NCI-H510A (cell line): ENCODE data around the gene FSCN2.
A peak's percentile ranks its signal among the peaks of the same experiment; 100 is the strongest.

Experiments
- DNase-seq: peaks from one replicate; lab custom pipeline; 2025; lab: John Stamatoyannopoulos, UW

FSCN2 gene

DNA sequence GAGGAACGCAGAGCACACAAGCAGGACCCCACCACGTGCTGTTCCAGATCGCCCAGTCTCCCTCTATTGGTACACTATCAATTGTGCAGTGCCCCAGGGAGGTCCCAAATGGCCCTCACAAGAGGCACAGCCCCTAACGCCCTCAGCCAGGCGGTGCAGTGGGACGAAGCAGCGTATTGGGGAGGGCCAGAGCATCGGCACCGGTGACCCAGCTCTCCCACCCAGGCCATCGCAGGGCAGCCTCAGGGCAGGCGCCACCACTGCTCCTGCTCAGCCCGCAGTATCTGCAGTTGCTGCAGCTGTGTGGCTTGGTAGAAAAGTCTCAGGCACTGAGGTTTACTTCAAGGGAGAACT, 29.9 kb downstream of the FSCN2 start:
- no peak for DNase-seq

DNA sequence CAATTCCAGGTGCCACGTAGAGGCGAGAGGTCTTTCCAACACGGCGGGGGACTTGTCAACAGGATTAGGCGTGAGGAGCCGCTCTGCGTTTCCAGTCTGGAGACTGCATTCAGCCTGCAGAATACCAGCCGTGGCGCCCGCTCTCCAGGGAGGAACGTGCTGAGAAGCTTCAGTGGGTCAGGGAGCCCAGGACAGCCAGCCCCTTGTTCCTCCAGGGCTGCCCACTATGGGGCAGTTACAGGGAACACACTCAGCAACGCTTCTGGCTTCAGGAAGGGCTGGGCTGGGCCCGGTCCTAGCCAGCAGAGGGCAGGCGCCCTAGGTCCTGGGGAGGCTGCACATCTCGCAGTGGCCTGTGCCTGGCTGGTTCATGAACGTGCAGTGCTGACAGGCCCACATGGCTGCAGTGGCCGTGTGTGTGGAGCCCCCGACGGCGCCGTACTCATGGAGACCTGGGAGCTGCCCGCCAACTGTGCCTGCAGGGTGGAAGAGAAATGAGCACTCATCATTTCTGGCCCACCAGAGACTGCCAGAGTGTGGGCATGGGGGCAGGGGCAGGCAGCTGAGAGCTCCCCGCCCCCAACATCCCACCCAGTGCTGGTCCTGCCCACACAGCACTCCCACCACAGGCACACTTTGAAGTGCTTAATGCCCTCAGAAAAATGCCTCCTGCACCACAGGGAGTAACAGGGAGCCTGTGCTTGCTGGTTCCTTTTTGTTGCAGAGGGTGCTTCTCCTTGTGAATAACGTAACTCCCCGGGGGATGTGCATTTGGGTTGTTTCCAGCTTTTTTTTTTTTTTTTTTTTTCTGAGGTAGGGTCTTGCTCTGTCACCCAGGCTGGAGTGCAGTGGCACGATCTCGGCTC, 31.0 kb downstream of the FSCN2 start:
- no peak for DNase-seq

DNA sequence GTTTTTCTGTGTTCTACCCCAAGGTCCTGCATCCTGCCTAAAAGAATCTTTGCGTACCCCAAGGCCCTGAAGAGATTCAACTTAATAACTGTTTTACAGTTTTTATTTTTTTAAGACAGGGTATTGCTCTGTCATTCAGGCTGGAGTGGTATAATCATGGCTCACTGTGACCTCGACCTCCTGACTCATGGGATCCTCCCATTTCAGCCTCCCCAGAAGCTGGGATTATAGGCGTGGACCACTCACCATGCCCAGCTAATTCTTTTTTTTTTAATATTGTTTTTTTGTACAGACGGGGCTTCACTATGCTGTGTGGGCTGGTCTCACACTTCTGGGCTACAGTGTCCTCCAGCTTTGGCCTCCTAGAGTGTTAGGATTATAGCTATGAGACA, 33.3 kb downstream of the FSCN2 start:
- DNase-seq, result no peak

DNA sequence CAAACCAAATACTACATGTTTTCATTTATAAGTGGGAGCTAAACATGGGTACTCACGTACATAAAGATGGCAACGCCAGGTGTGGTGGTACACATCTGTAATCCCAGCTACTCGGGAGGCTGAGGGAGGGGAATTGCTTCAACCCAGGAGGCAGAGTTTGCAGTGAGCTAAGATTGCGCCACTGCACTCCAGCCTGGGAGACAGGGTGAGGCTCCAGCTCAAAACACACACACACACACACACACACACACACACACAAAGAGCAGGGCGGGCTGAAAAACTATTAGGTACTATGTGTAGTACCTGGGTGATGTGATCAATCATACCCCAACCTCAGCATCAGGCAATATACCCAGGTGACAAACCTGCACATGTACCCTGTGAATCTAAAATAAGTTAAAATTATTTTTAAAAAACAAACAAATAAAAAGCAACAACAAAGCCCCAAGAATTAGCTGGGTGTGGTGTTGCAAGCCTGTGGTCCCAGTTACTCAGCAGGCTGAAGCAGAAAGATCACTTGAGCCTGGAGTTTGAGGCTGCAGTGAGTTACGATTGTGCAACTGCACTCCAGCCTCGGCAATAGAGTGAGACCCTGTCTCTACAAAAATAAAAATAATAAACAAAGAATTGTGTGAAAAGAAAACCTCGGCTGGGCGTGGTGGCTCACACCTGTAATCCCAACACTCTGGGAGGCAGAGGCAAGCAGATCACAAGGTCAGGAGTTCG, 35.8 kb downstream of the FSCN2 start:
- no peak for DNase-seq

DNA sequence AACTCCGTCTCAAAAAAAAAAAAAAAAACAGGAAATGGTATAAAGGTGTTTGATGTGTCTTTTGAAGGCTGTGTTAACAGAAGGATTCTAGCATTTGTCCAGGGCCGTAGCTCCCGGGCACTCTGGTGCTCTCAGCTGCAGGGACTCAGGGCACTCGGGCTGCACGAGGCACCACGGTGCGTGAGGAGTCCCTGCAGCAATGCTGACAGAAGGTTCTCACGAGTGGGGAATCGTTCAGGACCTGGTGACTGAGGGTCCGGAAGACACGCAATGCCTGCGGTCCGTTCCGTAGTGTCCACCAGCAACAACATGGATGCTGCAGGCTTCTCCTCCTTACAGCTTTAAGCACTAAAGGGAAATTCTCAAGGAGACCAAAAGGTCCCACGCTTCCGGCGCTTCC, 36.6 kb downstream of the FSCN2 start:
- DNase-seq, result no peak

DNA sequence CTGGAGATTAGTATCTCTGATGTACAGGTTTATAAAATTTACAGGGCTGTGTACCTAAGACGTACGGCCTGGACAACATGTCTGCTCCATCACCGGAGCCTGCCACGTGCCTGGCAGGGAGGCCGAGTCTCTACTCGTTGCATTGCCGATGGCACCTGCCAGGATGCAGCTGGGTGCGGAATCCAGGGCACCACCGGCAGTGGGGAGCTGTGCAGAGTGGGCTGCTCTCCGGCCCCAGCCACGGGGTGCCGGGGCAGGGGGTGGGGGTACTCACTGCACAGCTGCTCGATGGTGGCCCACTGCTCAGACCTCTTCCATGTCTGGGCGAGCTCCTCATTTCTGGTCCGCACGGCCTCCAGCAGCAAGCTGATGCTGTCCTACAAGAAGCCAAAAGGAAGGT, 37.1 kb downstream of the FSCN2 start:
- no peak for DNase-seq

DNA sequence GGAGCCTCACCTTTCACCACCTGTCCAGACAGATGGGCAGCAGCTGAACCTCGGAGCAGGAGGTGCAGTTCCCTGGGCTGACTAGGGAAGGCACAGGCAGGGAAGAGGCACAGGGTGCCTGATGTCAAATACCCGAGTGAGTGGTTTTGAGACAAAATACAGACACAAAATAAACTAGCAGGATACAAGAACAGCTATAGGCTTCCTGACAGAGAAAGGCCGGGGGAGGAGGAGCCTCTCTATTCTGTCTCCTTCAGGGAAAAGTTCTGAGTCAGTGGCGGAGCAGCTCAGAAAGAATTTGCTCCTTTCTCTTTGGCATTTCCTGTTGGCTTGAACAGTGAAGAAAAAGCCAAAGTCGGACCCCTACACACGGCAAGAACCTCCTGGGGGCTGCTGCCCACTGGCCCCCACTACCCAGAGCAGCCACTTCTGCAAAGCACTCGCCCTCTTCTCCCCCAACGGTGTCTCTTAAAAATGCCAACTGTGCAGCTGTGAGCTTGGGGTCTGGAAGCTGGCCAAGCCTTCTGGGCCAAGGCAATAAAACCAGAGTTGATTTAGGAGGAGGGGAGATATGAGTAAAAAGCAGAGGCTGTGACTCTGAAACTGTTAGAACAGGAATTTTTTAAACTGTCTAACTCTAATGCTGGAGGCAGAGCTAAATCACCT, 38.4 kb downstream of the FSCN2 start:
- peak; percentile 35 for DNase-seq

DNA sequence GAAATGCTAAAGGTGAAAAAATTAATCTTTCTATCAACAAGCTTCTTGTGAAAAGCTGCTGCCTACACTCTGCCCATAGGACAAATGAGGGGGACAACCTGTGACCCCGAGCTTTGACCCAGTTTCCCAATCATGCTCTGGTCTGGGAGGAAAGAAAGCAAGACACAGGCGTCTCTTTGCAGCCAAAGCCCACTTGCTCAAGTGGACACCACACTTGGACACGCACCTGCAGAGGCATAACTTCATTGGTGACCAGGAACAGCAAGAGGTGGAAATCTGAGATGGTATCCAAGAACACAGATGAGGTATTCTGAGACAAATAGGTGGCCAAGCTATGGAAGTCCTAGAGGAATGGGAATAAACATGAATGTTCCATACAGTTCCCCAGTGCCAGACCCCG, 39.0 kb downstream of the FSCN2 start:
- DNase-seq, result no peak

DNA sequence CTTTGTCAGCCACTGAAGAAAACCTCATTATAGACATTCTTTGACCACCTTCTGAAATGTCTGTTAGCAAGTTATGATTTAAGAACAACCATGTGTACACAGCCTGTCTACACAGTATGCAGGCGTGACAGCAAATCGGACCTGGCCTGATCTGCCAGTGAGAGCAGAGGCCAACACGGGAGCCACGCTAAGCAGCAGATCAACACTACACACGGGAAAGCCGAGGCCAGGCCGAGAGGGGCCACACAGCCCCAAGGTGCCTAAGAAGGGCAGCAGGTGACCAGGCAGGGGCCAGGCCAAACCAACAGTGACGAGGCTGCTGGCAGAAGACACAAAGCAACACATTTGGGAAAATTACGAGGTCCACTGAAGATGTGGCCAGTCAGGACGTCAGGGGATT, 40.2 kb downstream of the FSCN2 start:
- DNase-seq, result no peak

DNA sequence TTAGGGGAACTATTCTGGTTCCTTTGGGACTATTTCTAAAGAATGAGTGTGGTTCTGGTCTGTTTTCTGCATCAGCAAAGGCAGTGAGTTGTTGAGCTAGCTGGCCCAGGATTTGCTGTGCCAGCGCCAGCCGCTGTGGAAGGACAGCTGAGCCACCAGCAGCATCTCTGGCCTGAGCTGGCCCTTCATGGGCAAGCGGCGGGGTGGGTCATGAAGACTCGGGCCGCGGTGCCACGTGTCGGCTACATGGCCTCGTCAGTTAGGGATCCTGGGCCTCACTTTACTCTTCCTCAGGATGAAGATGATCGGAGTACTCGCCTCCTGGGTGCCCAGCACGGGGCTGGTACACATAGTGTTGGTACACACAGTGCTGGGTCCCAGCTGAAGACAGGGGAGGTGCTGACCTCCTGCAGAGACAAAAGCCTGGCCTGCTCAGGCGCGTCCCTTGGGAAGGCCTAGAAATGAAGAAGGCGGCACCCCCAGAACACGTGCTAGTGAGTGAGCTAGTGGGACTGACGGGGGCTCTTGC, 41.9 kb downstream of the FSCN2 start:
- DNase-seq, result no peak

DNA sequence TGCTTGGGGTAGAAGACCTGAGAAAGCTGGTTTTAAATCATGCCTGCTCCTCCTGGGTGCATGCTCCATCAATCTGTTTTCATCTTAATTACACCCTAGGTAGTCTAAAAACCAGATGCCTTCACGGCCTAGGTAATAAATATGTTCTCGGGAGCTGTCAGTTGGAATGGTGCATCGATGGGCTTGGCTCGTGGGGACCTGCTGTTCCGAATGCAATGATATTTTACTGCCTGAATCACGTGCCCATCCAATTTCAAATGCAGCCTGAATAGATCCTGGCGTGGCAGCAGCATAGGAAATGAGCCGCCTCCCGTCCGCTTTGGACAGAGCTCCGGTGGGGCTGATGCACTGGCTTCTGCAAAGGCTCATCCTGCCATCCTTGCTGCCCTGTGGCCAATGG, 42.8 kb downstream of the FSCN2 start:
- no peak for DNase-seq

DNA sequence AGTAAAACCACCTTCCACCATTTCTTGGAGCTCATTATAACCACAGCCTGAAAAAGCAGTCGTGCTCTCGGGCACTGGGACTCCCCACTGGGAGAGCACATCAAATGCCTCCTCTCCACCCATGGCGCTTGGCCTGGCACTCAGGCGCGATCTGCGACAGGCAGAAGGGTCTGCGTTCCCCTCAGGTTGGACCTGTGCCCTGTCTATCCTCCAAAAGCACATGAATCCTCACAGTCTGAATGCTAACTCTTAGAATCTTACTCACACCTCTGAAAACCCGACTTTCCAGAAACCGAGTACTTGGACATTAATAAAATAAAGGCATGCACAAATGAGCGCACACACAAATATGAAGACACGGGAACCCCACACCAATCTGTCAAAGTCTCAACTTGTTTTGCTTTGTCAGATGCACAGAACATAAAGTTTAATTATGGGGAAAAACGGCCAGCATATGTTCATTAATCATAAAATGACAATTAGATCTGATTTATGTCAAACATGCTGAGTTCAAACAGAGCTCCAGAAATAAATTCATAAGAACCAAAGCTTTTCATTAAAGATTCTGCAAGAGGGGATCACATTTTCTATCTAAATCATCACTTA, 44.5 kb downstream of the FSCN2 start:
- DNase-seq, result no peak

DNA sequence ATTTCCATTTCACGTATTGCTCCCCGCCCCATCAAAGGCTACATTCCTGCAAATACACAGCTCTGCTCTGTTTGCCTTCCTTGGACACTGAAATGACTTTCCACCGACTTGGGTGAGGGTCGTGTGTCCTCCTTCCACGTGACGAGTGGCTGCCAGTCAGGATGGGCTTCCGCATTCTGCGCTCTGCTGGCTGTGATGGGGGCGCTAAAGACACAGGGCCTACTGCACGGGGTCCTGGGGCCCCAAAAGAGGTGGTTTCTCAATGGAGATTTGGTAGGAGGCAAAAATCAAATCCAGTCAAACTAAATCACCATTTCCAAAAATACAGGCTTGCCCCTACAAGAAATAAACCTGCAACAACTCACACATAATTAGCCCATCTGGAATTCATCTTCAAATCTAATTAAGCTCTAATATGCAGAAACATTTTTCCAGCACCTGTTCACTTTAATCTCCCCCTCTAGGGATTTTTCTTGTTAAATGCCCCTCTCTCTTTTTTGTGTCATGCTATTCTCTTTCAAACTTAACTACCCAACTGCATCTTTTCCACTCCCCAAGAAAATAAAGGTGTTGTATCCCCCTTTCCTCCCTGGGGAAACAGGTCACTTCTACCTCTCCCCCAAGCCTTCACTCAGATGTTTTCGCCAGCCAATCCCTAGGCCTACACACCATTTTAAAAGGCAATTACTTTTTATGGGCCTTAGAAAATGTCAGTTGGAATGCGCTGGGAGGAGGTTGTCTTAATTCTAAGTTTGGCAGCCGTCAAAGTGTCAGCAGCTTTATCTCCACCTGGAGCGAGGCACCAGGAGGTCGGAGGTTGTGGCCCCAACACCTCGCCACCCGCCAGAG, 45.8 kb downstream of the FSCN2 start:
- no peak for DNase-seq

DNA sequence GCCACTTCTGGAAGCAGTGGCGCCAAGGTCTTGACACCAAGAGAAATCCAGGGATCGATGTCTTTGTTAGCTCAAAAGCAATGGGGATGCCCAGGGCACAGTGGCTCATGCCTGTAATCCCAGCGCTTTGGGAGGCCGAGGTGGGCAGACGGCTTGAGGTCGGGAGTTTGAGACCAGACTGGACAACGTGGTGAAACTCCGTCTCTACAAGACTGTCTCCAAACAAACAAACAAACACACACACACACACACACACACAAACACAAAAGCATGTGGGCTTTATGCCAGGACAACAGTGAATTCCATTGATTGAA, 46.4 kb downstream of the FSCN2 start:
- no peak for DNase-seq

DNA sequence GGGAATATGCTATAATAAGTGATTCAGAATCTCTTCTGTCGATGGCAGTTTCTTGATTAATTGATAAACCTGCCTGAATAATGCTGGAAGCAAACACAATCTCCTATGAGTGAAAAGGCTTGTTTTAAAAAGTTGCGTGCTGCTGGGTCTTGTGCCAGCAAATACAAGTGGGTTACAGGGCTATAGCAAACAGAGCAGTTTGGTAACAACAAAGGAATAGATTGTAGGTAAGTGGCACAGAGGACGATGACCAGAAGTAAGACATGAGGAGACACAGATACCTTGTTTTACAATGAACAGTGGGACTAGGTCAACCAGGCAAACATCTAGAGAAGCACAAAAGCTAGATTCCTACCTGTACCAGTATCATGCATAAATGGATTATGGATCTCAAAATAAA, 47.7 kb downstream of the FSCN2 start:
- no peak for DNase-seq

DNA sequence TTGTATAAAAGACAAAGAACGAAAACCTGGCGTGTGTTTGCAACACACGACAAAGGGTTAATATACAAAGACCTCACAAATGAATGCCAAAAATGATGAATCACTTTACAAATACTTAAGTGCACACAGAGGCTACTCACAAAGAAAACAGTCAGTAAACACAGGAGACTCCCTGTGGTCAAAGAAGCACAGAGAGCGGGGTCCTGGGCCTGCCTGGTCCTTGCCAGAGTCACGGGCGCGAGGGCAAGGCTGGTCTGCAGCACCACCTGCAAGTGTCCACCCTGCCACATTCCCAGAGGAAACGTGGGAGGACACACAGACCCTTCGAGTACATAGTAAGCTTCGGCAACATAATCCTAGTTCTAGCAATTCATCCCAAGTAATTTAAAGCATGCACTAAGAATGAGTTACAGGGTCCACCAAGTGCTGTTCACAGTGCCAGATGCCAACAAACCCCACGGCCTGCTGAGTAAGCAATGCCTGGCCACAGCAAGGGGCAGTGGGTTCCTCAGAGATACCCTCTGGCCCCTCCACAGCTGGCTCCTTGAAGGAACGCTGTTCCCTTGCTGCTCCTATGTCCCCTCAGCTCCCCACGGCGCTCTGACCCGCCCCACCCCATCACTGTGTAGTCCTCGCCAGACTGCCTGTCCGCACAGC, 48.6 kb downstream of the FSCN2 start:
- DNase-seq, result no peak

DNA sequence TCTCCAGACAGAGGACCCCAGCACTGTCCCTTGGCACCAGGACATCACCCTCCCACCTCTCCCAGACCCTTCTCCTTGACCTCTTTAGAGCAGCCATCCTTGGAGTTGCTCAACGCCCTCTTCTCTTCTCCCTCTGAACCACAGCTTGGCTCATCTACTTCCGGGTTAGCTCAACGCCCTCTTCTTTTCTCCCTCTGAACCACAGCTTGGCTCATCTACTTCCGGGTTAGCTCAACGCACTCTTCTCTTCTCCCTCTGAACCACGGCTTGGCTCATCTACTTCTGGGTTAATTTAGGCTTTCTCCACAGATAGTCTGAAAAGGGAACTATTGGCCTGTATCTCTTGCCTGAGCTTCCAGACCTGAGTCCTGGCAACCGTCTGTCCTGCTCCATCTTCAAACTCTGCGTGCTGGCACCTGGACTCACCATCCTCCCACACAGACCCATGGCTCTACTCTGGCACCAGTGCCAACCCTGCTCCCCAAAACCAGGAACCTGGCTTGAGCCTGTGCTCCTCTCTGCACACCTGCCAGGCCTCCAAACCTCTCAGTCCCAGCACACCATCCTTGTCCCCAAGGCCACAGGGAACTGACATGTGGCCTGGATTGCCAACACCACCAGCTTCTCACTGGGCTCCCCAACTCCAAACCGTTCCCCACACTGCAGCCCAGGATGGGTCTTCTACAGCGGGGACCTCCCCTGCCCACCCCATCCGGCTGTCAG, 49.3 kb downstream of the FSCN2 start:
- no peak for DNase-seq

DNA sequence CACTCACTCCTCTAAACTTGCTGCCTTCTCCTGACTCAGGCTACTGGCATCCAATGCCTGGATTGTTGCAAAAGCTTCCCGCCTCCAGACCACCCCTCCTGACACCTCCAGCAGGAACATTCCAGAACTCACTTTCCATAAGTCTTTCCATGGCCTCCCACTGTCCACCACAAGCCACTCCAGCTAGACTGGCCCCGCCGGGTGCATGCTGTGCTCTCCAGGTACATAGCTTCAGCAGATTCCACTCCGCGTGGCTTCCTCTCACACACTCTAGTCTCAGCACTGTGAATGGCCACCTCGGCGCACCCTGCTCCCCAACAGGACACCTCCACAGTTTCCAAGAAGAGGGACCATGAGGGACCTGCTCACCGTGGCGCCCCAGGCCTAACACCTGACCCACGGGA, 49.9 kb downstream of the FSCN2 start:
- no peak for DNase-seq

DNA sequence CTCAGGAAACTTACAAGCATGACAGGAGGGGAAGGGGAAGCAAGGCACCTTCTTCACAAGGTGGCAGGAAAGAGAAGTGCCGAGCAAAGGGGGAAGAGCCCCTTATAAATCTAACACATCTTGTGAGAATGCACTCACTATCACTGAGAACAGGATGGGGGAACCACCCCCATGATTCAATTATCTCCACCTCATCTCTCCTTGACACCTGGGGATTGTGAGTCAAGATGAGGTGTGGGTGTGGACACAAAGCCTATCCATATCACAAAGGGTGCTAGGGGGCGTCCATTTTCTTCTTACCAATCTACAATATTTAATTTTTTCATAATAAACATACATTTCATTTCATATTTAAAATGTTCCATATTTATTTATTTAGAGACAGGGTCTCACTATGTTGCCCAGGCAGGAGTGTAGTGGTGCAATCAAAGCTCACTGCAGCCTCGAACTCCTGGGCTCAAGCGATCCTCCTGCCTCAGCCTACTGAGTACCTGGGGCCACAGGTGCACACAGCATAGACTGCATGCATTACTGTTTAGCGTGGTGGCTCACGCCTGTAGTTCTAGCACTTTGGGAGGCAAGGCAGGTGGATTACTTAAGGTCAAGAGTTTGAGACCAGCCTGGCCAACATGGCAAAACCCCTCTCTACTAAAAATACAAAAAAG, 50.5 kb downstream of the FSCN2 start:
- no peak for DNase-seq

DNA sequence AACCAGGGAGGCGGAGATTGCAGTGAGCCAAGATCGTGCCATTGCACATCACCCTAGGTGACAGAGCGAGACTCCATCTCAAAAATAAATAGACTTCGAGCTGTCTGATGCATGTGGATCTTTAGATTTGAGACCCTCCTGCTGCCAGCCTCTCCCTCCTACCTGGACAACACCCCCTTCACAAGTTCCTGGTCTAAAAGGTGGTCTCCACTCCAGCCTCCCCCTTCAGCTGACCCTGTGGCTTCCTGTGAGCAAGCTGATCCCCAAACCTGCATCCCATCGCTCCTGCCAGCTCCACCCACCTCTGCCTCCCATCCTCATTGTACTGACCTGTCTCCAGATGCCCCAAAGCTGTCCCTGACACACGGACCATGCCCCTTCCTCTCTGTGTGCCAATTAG, 51.1 kb downstream of the FSCN2 start:
- DNase-seq, result no peak
